ENCODE data around the gene PPM1L.

GRCh38 chr3:160999274-160999673 lies 243.2 kb downstream of the PPM1L start:
- TF ChIP-seq, protein P1, sequence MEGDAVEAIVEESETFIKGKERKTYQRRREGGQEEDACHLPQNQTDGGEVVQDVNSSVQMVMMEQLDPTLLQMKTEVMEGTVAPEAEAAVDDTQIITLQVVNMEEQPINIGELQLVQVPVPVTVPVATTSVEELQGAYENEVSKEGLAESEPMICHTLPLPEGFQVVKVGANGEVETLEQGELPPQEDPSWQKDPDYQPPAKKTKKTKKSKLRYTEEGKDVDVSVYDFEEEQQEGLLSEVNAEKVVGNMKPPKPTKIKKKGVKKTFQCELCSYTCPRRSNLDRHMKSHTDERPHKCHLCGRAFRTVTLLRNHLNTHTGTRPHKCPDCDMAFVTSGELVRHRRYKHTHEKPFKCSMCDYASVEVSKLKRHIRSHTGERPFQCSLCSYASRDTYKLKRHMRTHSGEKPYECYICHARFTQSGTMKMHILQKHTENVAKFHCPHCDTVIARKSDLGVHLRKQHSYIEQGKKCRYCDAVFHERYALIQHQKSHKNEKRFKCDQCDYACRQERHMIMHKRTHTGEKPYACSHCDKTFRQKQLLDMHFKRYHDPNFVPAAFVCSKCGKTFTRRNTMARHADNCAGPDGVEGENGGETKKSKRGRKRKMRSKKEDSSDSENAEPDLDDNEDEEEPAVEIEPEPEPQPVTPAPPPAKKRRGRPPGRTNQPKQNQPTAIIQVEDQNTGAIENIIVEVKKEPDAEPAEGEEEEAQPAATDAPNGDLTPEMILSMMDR (IDR thresholded peaks at IDR 0.05) = no peak
- TF ChIP-seq POLR2A (IDR thresholded peaks at IDR 0.05) = no peak

All from vagina (tissue), 2 donors.